T-cell (primary cell): ENCODE data around the gene PPL. TPM values are rescaled to one million over a fixed set of nuclear protein-coding genes. Genes with fewer than 3 reads are reported as not detected.

Experiments
- ATAC-seq, 4 experiments: fragments of 200-7000 bp in 3 of 4; fragments of 150-1000 bp in 1 of 4; cut with Tn5 transposase; replicated peaks in 1 of 4; 1 replicate in 3 of 4; 2 replicates in 1 of 4; pipeline ENCODE4 v1.10.0; 2021; ENCODE audit warnings: moderate library complexity in 3 of 4, mild to moderate bottlenecking in 2 of 4, moderate number of reproducible peaks in 1 of 4
- CTCF ChIA-PET, 2 donors: fragments of 300-600 bp; sonication (Branson Sonifier 250); formaldehyde crosslinking; loops; one replicate each; lab custom pipeline; 2022; ENCODE audit warnings: antibody characterized with exemption in 2 of 2; lab: Charles Lee
- POLR2A ChIA-PET, 2 donors: fragments of 300-600 bp; sonication (Branson Sonifier 250); formaldehyde crosslinking; loops; one replicate each; lab custom pipeline; 2022; ENCODE audit warnings: antibody characterized with exemption in 2 of 2; lab: Charles Lee
- DNase-seq, 35 experiments: peaks; one replicate each; pipeline versions ENCODE4 v3.0.0 to v3.0.0-alpha.2; 2013 to 2023
- H3K27ac ChIP-seq: one replicate; pipeline ENCODE4 v1.5.1; 2013; ENCODE audit warnings: low read length
- H3K27me3 ChIP-seq, 2 experiments: replicated peaks in 1 of 2; 1 replicate in 1 of 2; 2 replicates in 1 of 2; pipeline versions ENCODE4 v1.6.1 to v1.7.0; 2013; ENCODE audit warnings: low read length in 1 of 2, mixed read lengths in 1 of 2; ENCODE audit not compliant: control insufficient read depth in 2 of 2, insufficient read depth in 2 of 2; ENCODE audit errors: extremely low read depth in 1 of 2
- H3K36me3 ChIP-seq, 2 donors: 1 replicate in 1 of 2; 2 replicates in 1 of 2; pipeline versions ENCODE4 v1.6.1 to v1.7.0; 2013; ENCODE audit warnings: low read length in 1 of 2; ENCODE audit not compliant: control insufficient read depth in 2 of 2, insufficient read depth in 1 of 2; ENCODE audit errors: extremely low read depth in 1 of 2
- H3K4me1 ChIP-seq, 2 experiments: 1 replicate in 1 of 2; 2 replicates in 1 of 2; pipeline versions ENCODE4 v1.6.1 to v1.7.0; 2013; ENCODE audit warnings: low read length in 2 of 2, mixed read lengths in 1 of 2; ENCODE audit not compliant: insufficient read depth in 2 of 2, control insufficient read depth in 1 of 2; ENCODE audit errors: extremely low read depth in 1 of 2
- H3K4me3 ChIP-seq, 2 donors: 1 replicate in 1 of 2; 2 replicates in 1 of 2; pipeline versions ENCODE4 v1.5.1 to v1.7.0; 2013; ENCODE audit warnings: mild to moderate bottlenecking in 2 of 2, low read length in 1 of 2, moderate library complexity in 1 of 2; ENCODE audit not compliant: control insufficient read depth in 1 of 2; ENCODE audit errors: extremely low read depth in 1 of 2
- H3K9me3 ChIP-seq: 2 replicates; pipeline ENCODE4 v1.7.0; 2013
- H3K27ac Mint-ChIP-seq, 2 donors: one replicate each; pipeline ENCODE4 v1.8.0; 2020 to 2021; ENCODE audit warnings: mild to moderate bottlenecking in 2 of 2, mixed read lengths in 2 of 2
- H3K27me3 Mint-ChIP-seq, 2 donors: one replicate each; pipeline ENCODE4 v1.8.0; 2021 to 2022; ENCODE audit warnings: mixed read lengths in 2 of 2
- H3K36me3 Mint-ChIP-seq: one replicate; pipeline ENCODE4 v1.8.0; 2021; ENCODE audit warnings: mixed read lengths
- H3K4me1 Mint-ChIP-seq, 3 donors: one replicate each; pipeline ENCODE4 v1.8.0; 2020 to 2022; ENCODE audit warnings: mixed read lengths in 3 of 3, mild to moderate bottlenecking in 1 of 3
- H3K4me3 Mint-ChIP-seq, 3 donors: one replicate each; pipeline ENCODE4 v1.8.0; 2020 to 2022; ENCODE audit warnings: mild to moderate bottlenecking in 3 of 3, mixed read lengths in 3 of 3, moderate library complexity in 3 of 3
- H3K9me3 Mint-ChIP-seq, 3 donors: one replicate each; pipeline ENCODE4 v1.8.0; 2020 to 2022; ENCODE audit warnings: mixed read lengths in 3 of 3
- WGBS: methylation state at CpG from one replicate; pipeline ENCODE4 v1.1.5; 2013; ENCODE audit warnings: missing lambda C conversion rate; ENCODE audit not compliant: insufficient coverage; 5-methylcytosine and 5-hydroxymethylcytosine counted together
- total RNA-seq, 35 experiments: library from RNA in 6 of 35; stranded (reverse) in 6 of 35; fragments of 120-200 nt in 1 of 35; gene quantifications; one replicate each; pipeline versions ENCODE4 v1.2.1 to v1.2.4 and lab custom pipeline; 2013 to 2026

Gene PPL
- total RNA-seq, 5 donors from 2014 or later (not counting 1 experiment from before 2014, with no cell fraction given) = 0.10 to 0.32 (median 0.12) TPM; not detected in 2

GRCh38 chr16:4873091-4873490 lies 63.9 kb downstream of the PPL start:
- CTCF ChIA-PET = no interaction called here
- H3K36me3 ChIP-seq = peaks cover 41 to 88% of the 10 kb centered on the region in 2 donors
- no peaks in the 10 kb centered on the region for H3K4me1 ChIP-seq
- H3K27me3 ChIP-seq = no peaks in the 10 kb centered on the region
- Mint-ChIP-seq H3K36me3 (peaks cover 63% of the 10 kb centered on the region), H3K27ac (no peak overlapping the region), H3K4me3 (no peak overlapping the region), H3K9me3 (no peaks in the 10 kb centered on the region), H3K27me3 (no peaks in the 10 kb centered on the region), H3K4me1 (peaks cover 0 to 6% (median under 1%) of the 10 kb centered on the region in 3 donors)
- ATAC-seq (no peak), DNase-seq (no peak)
- WGBS = 92% methylated on average over 2 of the region's 3 CpGs
- no peak overlapping the region for H3K4me3 ChIP-seq
- H3K9me3 ChIP-seq = no peaks in the 10 kb centered on the region
- no peak overlapping the region for H3K27ac ChIP-seq
- POLR2A ChIA-PET = no interaction called here

- H3K27ac Mint-ChIP-seq = no peak overlapping the region
These were observed 65.9 kb downstream of the PPL start for GRCh38 chr16:4871071-4871470.

GRCh38 chr16:4870138-4870671 lies 66.7 kb downstream of the PPL start:
- H3K27ac Mint-ChIP-seq = peak overlapping the region in 1 of 2 donors; percentile 28
- POLR2A ChIA-PET = no interaction called here

More at GRCh38 chr16:4871071-4871470, 65.9 kb downstream of the PPL start:
- no peaks in the 10 kb centered on the region for H3K9me3 Mint-ChIP-seq
- no peaks in the 10 kb centered on the region for H3K9me3 ChIP-seq
- H3K27me3 Mint-ChIP-seq = no peaks in the 10 kb centered on the region
- H3K4me3 Mint-ChIP-seq = no peak overlapping the region
- peaks cover 57% of the 10 kb centered on the region for H3K36me3 Mint-ChIP-seq
- peaks cover 42 to 75% of the 10 kb centered on the region in 2 donors for H3K36me3 ChIP-seq
- DNase-seq (no peak), ATAC-seq (no peak)
- H3K4me1 ChIP-seq = no peaks in the 10 kb centered on the region
- CTCF ChIA-PET = no interaction called here
- no peaks in the 10 kb centered on the region for H3K27me3 ChIP-seq
- H3K4me3 ChIP-seq = no peak overlapping the region
- POLR2A ChIA-PET = no interaction called here
- no peak overlapping the region for H3K27ac ChIP-seq
- WGBS = 91% methylated on average over 4 of the region's 4 CpGs
- peaks cover 5 to 17% (median 9%) of the 10 kb centered on the region in 3 donors for H3K4me1 Mint-ChIP-seq

GRCh38 chr16:4869147-4869805 lies 67.7 kb downstream of the PPL start:
- Mint-ChIP-seq H3K4me3 (no peak overlapping the region), H3K4me1 (peaks cover 13 to 30% (median 13%) of the 10 kb centered on the region in 3 donors), H3K27me3 (no peaks in the 10 kb centered on the region), H3K36me3 (peaks cover 43% of the 10 kb centered on the region), H3K27ac (no peak overlapping the region), H3K9me3 (no peaks in the 10 kb centered on the region)
- ChIA-PET CTCF (no interaction called here), POLR2A (no interaction called here)
- peaks cover 31 to 59% of the 10 kb centered on the region in 2 donors for H3K36me3 ChIP-seq
- no peak overlapping the region for H3K27ac ChIP-seq
- ATAC-seq (no peak), DNase-seq (no peak)
- H3K4me1 ChIP-seq = no peaks in the 10 kb centered on the region
- 87% methylated on average over 13 of the region's 13 CpGs for WGBS
- H3K27me3 ChIP-seq = no peaks in the 10 kb centered on the region
- H3K9me3 ChIP-seq = no peaks in the 10 kb centered on the region
- H3K4me3 ChIP-seq = no peak overlapping the region

More at GRCh38 chr16:4870138-4870671, 66.7 kb downstream of the PPL start:
- Mint-ChIP-seq H3K9me3 (no peaks in the 10 kb centered on the region), H3K4me1 (peaks cover 6 to 21% (median 9%) of the 10 kb centered on the region in 3 donors), H3K36me3 (peaks cover 50% of the 10 kb centered on the region), H3K4me3 (no peak overlapping the region), H3K27me3 (no peaks in the 10 kb centered on the region)
- CTCF ChIA-PET = no interaction called here
- Histone ChIP-seq H3K27ac (no peak overlapping the region), H3K9me3 (no peaks in the 10 kb centered on the region), H3K36me3 (peaks cover 38 to 69% of the 10 kb centered on the region in 2 donors), H3K4me3 (no peak overlapping the region), H3K4me1 (no peaks in the 10 kb centered on the region), H3K27me3 (no peaks in the 10 kb centered on the region)
- ATAC-seq (no peak), DNase-seq (no peak)
- 93% methylated on average over 21 of the region's 21 CpGs for WGBS

GRCh38 chr16:4868535-4868934 lies 68.4 kb downstream of the PPL start:
- H3K4me1 Mint-ChIP-seq = peaks cover 16 to 31% (median 16%) of the 10 kb centered on the region in 3 donors
- H3K27ac Mint-ChIP-seq = no peak overlapping the region
- H3K4me1 ChIP-seq = no peaks in the 10 kb centered on the region
- no peak overlapping the region for H3K27ac ChIP-seq
- peaks cover 46% of the 10 kb centered on the region for H3K36me3 Mint-ChIP-seq
- POLR2A ChIA-PET = no interaction called here
- WGBS = 95% methylated on average over 7 of the region's 7 CpGs
- H3K4me3 ChIP-seq = no peak overlapping the region
- no peak overlapping the region for H3K4me3 Mint-ChIP-seq
- no peak for DNase-seq
- H3K9me3 ChIP-seq = no peaks in the 10 kb centered on the region
- no peaks in the 10 kb centered on the region for H3K27me3 Mint-ChIP-seq
- no peak for ATAC-seq
- no peaks in the 10 kb centered on the region for H3K9me3 Mint-ChIP-seq
- peaks cover 30 to 52% of the 10 kb centered on the region in 2 donors for H3K36me3 ChIP-seq
- H3K27me3 ChIP-seq = no peaks in the 10 kb centered on the region
- CTCF ChIA-PET = no interaction called here

- no peaks in the 10 kb centered on the region for H3K27me3 ChIP-seq
- Mint-ChIP-seq H3K4me3 (no peak overlapping the region), H3K9me3 (no peaks in the 10 kb centered on the region), H3K27me3 (no peaks in the 10 kb centered on the region), H3K4me1 (peaks cover 19 to 31% (median 20%) of the 10 kb centered on the region in 3 donors), H3K36me3 (peaks cover 43% of the 10 kb centered on the region), H3K27ac (no peak overlapping the region)
- DNase-seq (no peak), ATAC-seq (no peak)
- H3K36me3 ChIP-seq = peaks cover 27 to 47% of the 10 kb centered on the region in 2 donors
- ChIA-PET POLR2A (interaction anchor here in 1 of 2 donors (0.6 kb wide), 1 partner anchor 1915 kb away, joined by 3 read pairs; no protein-coding TSS in a partner anchor), CTCF (interaction anchor here in 1 of 2 donors (0.6 kb wide), 1 partner anchor 869 kb away, joined by 7 read pairs; no protein-coding TSS in a partner anchor)
- H3K4me1 ChIP-seq = no peaks in the 10 kb centered on the region
- H3K9me3 ChIP-seq = no peaks in the 10 kb centered on the region
- no peak overlapping the region for H3K4me3 ChIP-seq
- H3K27ac ChIP-seq = no peak overlapping the region
- WGBS = 95% methylated on average over 3 of the region's 5 CpGs
These were observed 68.9 kb downstream of the PPL start for GRCh38 chr16:4868026-4868425.
